ENCODE results near the gene IWS1. TPM values are rescaled to one million over a fixed set of nuclear protein-coding genes. Genes with fewer than 3 reads are reported as not detected.

Gene IWS1
- polyA plus RNA-seq, 1 experiment, result 55.0 TPM

- CTCF ChIA-PET, result interaction anchor here (0.5 to 2.3 kb wide), 2 partner anchors 35 to 792 kb away, joined by 3 to 5 read pairs; no protein-coding TSS in a partner anchor
- no peak overlapping the region for H3K4me3 ChIP-seq (ENCODE audit: low read depth, low read length)
- TF ChIP-seq, protein P1, sequence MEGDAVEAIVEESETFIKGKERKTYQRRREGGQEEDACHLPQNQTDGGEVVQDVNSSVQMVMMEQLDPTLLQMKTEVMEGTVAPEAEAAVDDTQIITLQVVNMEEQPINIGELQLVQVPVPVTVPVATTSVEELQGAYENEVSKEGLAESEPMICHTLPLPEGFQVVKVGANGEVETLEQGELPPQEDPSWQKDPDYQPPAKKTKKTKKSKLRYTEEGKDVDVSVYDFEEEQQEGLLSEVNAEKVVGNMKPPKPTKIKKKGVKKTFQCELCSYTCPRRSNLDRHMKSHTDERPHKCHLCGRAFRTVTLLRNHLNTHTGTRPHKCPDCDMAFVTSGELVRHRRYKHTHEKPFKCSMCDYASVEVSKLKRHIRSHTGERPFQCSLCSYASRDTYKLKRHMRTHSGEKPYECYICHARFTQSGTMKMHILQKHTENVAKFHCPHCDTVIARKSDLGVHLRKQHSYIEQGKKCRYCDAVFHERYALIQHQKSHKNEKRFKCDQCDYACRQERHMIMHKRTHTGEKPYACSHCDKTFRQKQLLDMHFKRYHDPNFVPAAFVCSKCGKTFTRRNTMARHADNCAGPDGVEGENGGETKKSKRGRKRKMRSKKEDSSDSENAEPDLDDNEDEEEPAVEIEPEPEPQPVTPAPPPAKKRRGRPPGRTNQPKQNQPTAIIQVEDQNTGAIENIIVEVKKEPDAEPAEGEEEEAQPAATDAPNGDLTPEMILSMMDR (IDR thresholded peaks at IDR 0.05; ENCODE audit: low read depth, low read length), result no peak
Observed at GRCh38 chr2:127514485-127514884, 11.8 kb downstream of the IWS1 start.

DNA sequence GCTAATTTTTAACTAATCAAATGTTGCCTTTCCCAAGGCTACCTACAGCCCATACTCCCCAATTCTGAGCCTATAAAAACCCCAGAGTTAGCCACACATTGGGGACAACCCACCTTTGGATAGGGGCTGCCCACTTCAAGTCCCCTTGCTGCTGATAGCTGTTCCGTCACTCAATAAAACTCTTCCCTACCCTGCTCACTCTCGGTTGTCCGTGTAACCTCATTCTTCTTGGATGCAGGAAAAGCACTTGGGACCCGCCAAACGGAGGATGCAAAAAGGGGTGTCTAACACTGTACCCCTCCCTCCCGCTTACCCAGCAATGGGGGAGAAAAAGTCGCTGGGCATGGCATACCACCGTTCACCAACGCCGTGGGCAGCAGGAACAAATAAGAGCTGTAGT lies 12.2 kb downstream of the IWS1 start:
- CTCF ChIA-PET, result interaction anchor here (0.5 to 2.3 kb wide), 2 partner anchors 35 to 792 kb away, joined by 3 to 5 read pairs; no protein-coding TSS in a partner anchor
- Histone ChIP-seq H3K27me3 (ENCODE audit: control insufficient read depth, insufficient read depth, low read length) (no peaks in the 10 kb centered on the region), H3K4me3 (ENCODE audit: low read depth, low read length) (no peak overlapping the region), H3K9me3 (ENCODE audit: control insufficient read depth, insufficient read depth, low read length) (no peaks in the 10 kb centered on the region; the same call in 1 of the 2 replicates), H3K27ac (ENCODE audit: low read depth, low read length) (no peak overlapping the region)
- no peak for DNase-seq (ENCODE audit: low read depth, low spot score)
- TF ChIP-seq, protein P1 (IDR thresholded peaks at IDR 0.05; ENCODE audit: low read depth, low read length), result no peak
- POLR2A ChIA-PET, result interaction anchor here (0.6 kb wide), 1 partner anchor 189 kb away, joined by 3 read pairs; no protein-coding TSS in a partner anchor

More at GRCh38 chr2:127514485-127514884, 11.8 kb downstream of the IWS1 start:
- H3K27ac ChIP-seq (ENCODE audit: low read depth, low read length), result no peak overlapping the region
- DNase-seq (ENCODE audit: low read depth, low spot score), result no peak
- H3K9me3 ChIP-seq (ENCODE audit: control insufficient read depth, insufficient read depth, low read length), result no peaks in the 10 kb centered on the region; the same call in 1 of the 2 replicates
- no peaks in the 10 kb centered on the region for H3K27me3 ChIP-seq (ENCODE audit: control insufficient read depth, insufficient read depth, low read length)
- POLR2A ChIA-PET, result interaction anchor here (0.6 kb wide), 1 partner anchor 190 kb away, joined by 3 read pairs; no protein-coding TSS in a partner anchor

DNA sequence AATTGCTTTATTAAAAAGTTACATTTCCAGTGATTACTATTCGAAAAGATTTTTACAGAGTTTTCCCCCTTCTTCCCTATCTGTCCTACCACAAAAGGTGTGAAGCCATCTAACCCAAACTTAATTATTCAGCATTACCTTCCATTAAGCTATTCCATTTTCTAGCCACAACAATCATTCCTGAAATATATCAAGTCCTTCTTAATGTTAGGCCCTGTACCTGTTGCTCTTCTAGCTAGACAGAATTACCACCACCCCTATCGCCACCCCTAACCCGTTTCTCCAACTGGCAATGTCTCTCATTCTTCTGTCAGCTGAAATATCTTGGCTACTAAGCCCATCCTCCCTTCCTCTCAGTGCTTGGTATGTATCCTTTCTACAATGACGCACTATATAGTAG lies 13.9 kb downstream of the IWS1 start:
- ChIA-PET CTCF (interaction anchor here (0.9 kb wide), 1 partner anchor 11 kb away, joined by 3 read pairs; no protein-coding TSS in a partner anchor), POLR2A (interaction anchor here (0.9 kb wide), 1 partner anchor 14 kb away, joined by 4 read pairs; the partner anchor contains the start of gene IWS1)
- no peak overlapping the region for H3K4me3 ChIP-seq (ENCODE audit: low read depth, low read length)
- DNase-seq (ENCODE audit: low read depth, low spot score), result no peak
- no peaks in the 10 kb centered on the region; the same call in 1 of the 2 replicates for H3K9me3 ChIP-seq (ENCODE audit: control insufficient read depth, insufficient read depth, low read length)
- TF ChIP-seq, protein P1 (IDR thresholded peaks at IDR 0.05; ENCODE audit: low read depth, low read length), result no peak
- no peak overlapping the region for H3K27ac ChIP-seq (ENCODE audit: low read depth, low read length)
- no peaks in the 10 kb centered on the region for H3K27me3 ChIP-seq (ENCODE audit: control insufficient read depth, insufficient read depth, low read length)

DNA sequence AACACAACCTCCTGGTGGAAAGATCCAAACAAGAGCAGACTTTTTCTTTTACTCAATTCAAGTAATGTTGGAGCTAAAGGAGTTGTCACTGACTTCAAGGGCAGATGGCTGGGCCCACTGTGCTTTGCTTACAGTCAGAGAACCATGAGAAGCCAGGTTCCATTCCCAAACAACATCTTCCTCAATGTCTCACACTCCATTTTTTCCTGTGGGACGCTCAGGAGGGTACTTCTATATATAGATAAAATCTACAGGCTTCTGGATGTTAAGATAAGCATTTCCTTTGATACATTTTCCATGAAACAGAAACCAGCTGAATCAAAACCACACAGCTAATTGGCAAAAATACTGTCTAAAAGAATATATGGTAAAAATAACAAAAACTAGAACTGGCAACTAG lies 14.4 kb downstream of the IWS1 start:
- DNase-seq (ENCODE audit: low read depth, low spot score), result no peak
- POLR2A ChIA-PET, result interaction anchor here (0.9 kb wide), 1 partner anchor 14 kb away, joined by 4 read pairs; the partner anchor contains the start of gene IWS1
- H3K27me3 ChIP-seq (ENCODE audit: control insufficient read depth, insufficient read depth, low read length), result no peaks in the 10 kb centered on the region
- H3K4me3 ChIP-seq (ENCODE audit: low read depth, low read length), result no peak overlapping the region
- H3K27ac ChIP-seq (ENCODE audit: low read depth, low read length), result no peak overlapping the region
- TF ChIP-seq, protein P1 (IDR thresholded peaks at IDR 0.05; ENCODE audit: low read depth, low read length), result no peak
- CTCF ChIA-PET, result no interaction called here
- H3K9me3 ChIP-seq (ENCODE audit: control insufficient read depth, insufficient read depth, low read length), result no peaks in the 10 kb centered on the region; the same call in 1 of the 2 replicates

DNA sequence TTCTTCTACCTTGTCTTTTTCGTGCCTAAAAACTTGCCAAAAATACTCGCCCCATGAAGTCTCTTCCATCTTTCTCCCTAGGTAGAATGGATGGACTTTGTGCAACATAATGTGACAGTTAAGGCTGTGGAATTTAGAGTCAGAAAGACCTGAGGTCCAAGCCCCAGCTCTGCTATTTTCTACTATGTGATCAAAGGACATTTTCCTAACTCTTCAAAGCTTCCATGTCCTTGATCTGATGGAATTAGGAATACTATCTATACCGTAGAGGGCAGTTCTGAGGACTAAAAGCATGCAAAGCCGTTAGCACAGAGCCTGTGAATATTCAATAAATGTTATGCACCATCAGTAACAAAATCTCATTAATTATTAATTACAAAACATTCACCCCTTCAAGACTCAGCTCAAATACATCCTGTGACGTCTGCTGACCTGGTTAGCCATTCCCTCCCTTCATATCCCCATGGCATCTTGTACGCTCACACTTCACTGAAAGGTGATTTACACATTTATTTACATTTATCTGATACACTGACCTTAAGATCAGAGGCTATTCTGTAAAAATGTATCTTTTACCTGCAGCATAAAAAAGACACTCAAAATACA lies 15.1 kb downstream of the IWS1 start:
- no peak for DNase-seq (ENCODE audit: low read depth, low spot score)
- no peak overlapping the region for H3K4me3 ChIP-seq (ENCODE audit: low read depth, low read length)
- ChIA-PET POLR2A (no interaction called here), CTCF (no interaction called here)
- H3K27ac ChIP-seq (ENCODE audit: low read depth, low read length), result no peak overlapping the region
- H3K9me3 ChIP-seq (ENCODE audit: control insufficient read depth, insufficient read depth, low read length), result no peaks in the 10 kb centered on the region; the same call in 1 of the 2 replicates
- TF ChIP-seq, protein P1 (IDR thresholded peaks at IDR 0.05; ENCODE audit: low read depth, low read length), result no peak
- H3K27me3 ChIP-seq (ENCODE audit: control insufficient read depth, insufficient read depth, low read length), result no peaks in the 10 kb centered on the region
